Measurements from ENCODE around the gene NHERF1. TPM values are rescaled to one million over a fixed set of nuclear protein-coding genes. Genes with fewer than 3 reads are reported as not detected.

The NHERF1 gene
- polyA plus RNA-seq, 1 of the 3 experiments (the other 2 are of a cell fraction): 40.1 TPM

DNA sequence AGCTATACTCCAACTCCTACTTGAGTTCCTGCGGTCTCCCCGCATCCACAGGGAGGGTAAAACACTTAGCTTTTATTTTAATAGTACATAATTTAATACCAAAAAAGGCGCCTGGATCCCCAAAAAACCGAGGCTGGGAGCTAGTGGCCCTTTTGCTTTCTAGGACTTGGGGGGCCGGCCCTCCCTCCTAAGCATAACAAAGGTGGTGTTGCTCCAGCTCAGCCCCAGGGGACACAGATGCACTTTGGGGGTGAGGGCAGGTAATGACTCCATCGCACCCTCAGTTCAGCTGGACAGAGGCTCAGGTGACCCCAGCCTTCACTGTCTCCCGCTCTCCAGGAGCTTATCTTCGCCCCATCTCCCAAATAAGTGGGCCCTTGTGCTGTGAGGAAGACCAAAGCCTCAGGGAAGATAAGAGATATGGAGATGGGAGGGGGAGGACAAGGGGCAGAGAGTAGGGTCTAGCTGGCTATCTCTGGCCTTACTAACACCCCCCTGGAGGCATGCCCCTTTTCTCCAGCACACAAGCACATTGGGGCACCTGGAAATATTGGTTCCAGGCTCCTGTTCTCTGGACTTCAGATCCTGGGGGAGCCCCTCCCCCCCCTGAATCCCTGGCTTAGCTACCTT is 2.8 kb upstream of the NHERF1 start (continued):
- TF ChIP-seq, protein P1, sequence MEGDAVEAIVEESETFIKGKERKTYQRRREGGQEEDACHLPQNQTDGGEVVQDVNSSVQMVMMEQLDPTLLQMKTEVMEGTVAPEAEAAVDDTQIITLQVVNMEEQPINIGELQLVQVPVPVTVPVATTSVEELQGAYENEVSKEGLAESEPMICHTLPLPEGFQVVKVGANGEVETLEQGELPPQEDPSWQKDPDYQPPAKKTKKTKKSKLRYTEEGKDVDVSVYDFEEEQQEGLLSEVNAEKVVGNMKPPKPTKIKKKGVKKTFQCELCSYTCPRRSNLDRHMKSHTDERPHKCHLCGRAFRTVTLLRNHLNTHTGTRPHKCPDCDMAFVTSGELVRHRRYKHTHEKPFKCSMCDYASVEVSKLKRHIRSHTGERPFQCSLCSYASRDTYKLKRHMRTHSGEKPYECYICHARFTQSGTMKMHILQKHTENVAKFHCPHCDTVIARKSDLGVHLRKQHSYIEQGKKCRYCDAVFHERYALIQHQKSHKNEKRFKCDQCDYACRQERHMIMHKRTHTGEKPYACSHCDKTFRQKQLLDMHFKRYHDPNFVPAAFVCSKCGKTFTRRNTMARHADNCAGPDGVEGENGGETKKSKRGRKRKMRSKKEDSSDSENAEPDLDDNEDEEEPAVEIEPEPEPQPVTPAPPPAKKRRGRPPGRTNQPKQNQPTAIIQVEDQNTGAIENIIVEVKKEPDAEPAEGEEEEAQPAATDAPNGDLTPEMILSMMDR (IDR thresholded peaks at IDR 0.05): no peak
- TF ChIP-seq TCF12 (IDR thresholded peaks at IDR 0.05): no peak
- TF ChIP-seq EP300 (IDR thresholded peaks at IDR 0.05; ENCODE audit: borderline replicate concordance in 1 of 2, low read depth in 1 of 2, low read length in 1 of 2): no peak
- TF ChIP-seq EZH2phosphoT487 (IDR thresholded peaks at IDR 0.05; ENCODE audit: borderline replicate concordance, low read depth): no peak
- TF ChIP-seq ELF1 (IDR thresholded peaks at IDR 0.05): no peak
- TF ChIP-seq, protein P2, sequence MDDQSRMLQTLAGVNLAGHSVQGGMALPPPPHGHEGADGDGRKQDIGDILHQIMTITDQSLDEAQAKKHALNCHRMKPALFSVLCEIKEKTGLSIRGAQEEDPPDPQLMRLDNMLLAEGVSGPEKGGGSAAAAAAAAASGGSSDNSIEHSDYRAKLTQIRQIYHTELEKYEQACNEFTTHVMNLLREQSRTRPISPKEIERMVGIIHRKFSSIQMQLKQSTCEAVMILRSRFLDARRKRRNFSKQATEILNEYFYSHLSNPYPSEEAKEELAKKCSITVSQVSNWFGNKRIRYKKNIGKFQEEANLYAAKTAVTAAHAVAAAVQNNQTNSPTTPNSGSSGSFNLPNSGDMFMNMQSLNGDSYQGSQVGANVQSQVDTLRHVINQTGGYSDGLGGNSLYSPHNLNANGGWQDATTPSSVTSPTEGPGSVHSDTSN (IDR thresholded peaks at IDR 0.05): no peak
- no peak for TF ChIP-seq REST (IDR thresholded peaks at IDR 0.05; ENCODE audit: low read depth, low read length)
- no peak for TF ChIP-seq NFIC (IDR thresholded peaks at IDR 0.05; ENCODE audit: borderline replicate concordance)
- TF ChIP-seq, protein P3, sequence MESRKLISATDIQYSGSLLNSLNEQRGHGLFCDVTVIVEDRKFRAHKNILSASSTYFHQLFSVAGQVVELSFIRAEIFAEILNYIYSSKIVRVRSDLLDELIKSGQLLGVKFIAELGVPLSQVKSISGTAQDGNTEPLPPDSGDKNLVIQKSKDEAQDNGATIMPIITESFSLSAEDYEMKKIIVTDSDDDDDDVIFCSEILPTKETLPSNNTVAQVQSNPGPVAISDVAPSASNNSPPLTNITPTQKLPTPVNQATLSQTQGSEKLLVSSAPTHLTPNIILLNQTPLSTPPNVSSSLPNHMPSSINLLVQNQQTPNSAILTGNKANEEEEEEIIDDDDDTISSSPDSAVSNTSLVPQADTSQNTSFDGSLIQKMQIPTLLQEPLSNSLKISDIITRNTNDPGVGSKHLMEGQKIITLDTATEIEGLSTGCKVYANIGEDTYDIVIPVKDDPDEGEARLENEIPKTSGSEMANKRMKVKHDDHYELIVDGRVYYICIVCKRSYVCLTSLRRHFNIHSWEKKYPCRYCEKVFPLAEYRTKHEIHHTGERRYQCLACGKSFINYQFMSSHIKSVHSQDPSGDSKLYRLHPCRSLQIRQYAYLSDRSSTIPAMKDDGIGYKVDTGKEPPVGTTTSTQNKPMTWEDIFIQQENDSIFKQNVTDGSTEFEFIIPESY (IDR thresholded peaks at IDR 0.05; ENCODE audit: borderline replicate concordance, low read depth): no peak
- TF ChIP-seq TAF1 (IDR thresholded peaks at IDR 0.05; ENCODE audit: borderline replicate concordance, low read depth, low read length): no peak
- TF ChIP-seq, protein P4, sequence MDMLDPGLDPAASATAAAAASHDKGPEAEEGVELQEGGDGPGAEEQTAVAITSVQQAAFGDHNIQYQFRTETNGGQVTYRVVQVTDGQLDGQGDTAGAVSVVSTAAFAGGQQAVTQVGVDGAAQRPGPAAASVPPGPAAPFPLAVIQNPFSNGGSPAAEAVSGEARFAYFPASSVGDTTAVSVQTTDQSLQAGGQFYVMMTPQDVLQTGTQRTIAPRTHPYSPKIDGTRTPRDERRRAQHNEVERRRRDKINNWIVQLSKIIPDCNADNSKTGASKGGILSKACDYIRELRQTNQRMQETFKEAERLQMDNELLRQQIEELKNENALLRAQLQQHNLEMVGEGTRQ (IDR thresholded peaks at IDR 0.05; ENCODE audit: borderline replicate concordance, low read depth, low read length): no peak

All from SK-N-SH (cell line).